A549 (cell line): ENCODE data around the gene ENPP1.

Experiments
- CTCF ChIP-seq: fragments of >200 bp; sonication (Bioruptor Twin); formaldehyde crosslinking; IDR thresholded peaks from 3 replicates; pipeline ENCODE4 v1.5.1; 2016
- EP300 ChIP-seq, 2 experiments: fragments of >200 bp; sonication (Bioruptor Twin); formaldehyde crosslinking; IDR thresholded peaks; 2 replicates in 1 of 2; 3 replicates in 1 of 2; pipeline ENCODE4 v1.6.1; 2016 to 2017
- HOXB13 ChIP-seq: fragments of 250-450 bp; sonication (Bioruptor Pico); IDR thresholded peaks from 2 replicates; pipeline ENCODE4 v1.5.0; 2020; ENCODE audit warnings: low read depth, mild to moderate bottlenecking, moderate library complexity
- POLR2A ChIP-seq: IDR thresholded peaks from 2 replicates; pipeline ENCODE4 v1.6.1; 2012; ENCODE audit warnings: mild to moderate bottlenecking, low read length
- RARB ChIP-seq: fragments of 250-450 bp; sonication (Bioruptor Pico); IDR thresholded peaks from 2 replicates; pipeline ENCODE4 v1.8.0; 2021; ENCODE audit warnings: mild to moderate bottlenecking, moderate library complexity
- TF ChIP-seq, protein P1 (sequence below): fragments of 450-650 bp; IDR thresholded peaks from 2 replicates; pipeline ENCODE4 v1.6.1; 2014; ENCODE audit warnings: antibody characterized with exemption
- TF ChIP-seq, protein P2 (sequence below): IDR thresholded peaks from 2 replicates; pipeline ENCODE4 v1.6.1; 2012

DNA sequence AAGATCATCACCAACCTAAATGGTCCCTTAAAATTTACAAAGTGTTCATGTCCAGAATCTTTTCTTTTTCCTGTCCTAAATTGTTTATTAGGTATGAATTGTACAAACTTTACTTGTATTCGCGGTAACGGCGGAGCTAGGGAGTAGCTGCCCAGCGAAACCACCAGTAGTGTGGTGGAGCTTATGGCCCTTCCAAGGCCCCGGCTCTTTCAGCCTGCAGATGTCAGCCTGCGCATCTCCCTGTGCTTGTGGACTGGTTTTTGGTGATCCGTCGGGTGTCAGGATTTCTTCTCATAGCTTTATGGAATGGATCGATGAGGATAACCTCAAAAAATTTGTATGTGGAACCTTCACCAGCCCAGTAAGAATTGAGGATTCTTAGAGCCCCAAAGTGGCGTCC is 27.2 kb upstream of the ENPP1 start:
- TF ChIP-seq, protein P1, sequence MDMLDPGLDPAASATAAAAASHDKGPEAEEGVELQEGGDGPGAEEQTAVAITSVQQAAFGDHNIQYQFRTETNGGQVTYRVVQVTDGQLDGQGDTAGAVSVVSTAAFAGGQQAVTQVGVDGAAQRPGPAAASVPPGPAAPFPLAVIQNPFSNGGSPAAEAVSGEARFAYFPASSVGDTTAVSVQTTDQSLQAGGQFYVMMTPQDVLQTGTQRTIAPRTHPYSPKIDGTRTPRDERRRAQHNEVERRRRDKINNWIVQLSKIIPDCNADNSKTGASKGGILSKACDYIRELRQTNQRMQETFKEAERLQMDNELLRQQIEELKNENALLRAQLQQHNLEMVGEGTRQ = no peak
- TF ChIP-seq CTCF (no peak), POLR2A (no peak), RARB (CRISPR knock-in tag) (no peak), HOXB13 (CRISPR knock-in tag) (no peak), EP300 (IDR thresholded peaks at IDR 0.05) (no peak)
- TF ChIP-seq, protein P2, sequence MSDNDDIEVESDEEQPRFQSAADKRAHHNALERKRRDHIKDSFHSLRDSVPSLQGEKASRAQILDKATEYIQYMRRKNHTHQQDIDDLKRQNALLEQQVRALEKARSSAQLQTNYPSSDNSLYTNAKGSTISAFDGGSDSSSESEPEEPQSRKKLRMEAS = no peak
